Measurements from ENCODE around the gene RPS16. TPM values are rescaled to one million over a fixed set of nuclear protein-coding genes. Genes with fewer than 3 reads are reported as not detected.

RPS16 gene
- 1,000 to 10,000 TPM in 3 of 4 donors, 100 to 1,000 TPM in 1; 718 to 1,665 (median 1,335) TPM for total RNA-seq

GRCh38 chr19:39435499-39436349, at the start of gene RPS16:
Gene RPS16 (minus strand): TSS chr19:39435949. CDS start chr19:39435895, 54 bp downstream.
- H3K27me3 ChIP-seq: no peaks in the 10 kb centered on the region
- in situ Hi-C loops (cut with MboI; ENCODE audit: low pct_ligation_motif_present in 1 of 4, low pct_unique_long_range_greater_than_20kb in 1 of 4, low sequenced_read_pairs in 3 of 4) (loop anchor here in 1 of 4 donors (25.0 kb wide), 1 partner anchor 102 kb away; the partner anchor contains the start of genes EID2 and EID2B), intact Hi-C loops (cut with DNase I; ENCODE audit: low total_unique reads) (no loop called here)
- H3K9me3 ChIP-seq: no peaks in the 10 kb centered on the region
- peaks cover 0 to 26% (median 10%) of the 10 kb centered on the region in 4 donors for H3K36me3 ChIP-seq
- peak within 1 kb of the TSS; percentile 90 to 97 (median 92) for H3K27ac ChIP-seq
- peaks cover 20 to 38% (median 31%) of the 10 kb centered on the region in 4 donors for H3K4me1 ChIP-seq
- WGBS, 2 donors (ENCODE audit: low coverage in 1 of 2): 0 to 1% methylated on average over 13 to 54 of the region's 61 CpGs
- peak; percentile 99 for DNase-seq
- H3K4me3 ChIP-seq: peak within 1 kb of the TSS; percentile 87 to 99 (median 90)
- TF ChIP-seq CTCF (IDR thresholded peaks at IDR 0.05) (no peak), POLR2AphosphoS5 (IDR thresholded peaks at IDR 0.05) (peak; percentile 99 to 100 (median 99)), POLR2A (IDR thresholded peaks at IDR 0.05) (peak; percentile 99), EP300 (IDR thresholded peaks at IDR 0.05; ENCODE audit: low read depth) (no peak)

GRCh38 chr19:39483141-39483540, 47.4 kb upstream of the RPS16 start:
- H3K36me3 ChIP-seq: peaks cover 0 to 3% (median 1%) of the 10 kb centered on the region in 4 donors
- no peaks in the 10 kb centered on the region for H3K9me3 ChIP-seq
- no peak overlapping the region for H3K27ac ChIP-seq
- in situ Hi-C loops (cut with MboI; ENCODE audit: low pct_ligation_motif_present in 1 of 4, low pct_unique_long_range_greater_than_20kb in 1 of 4, low sequenced_read_pairs in 3 of 4) (no loop called here), intact Hi-C loops (cut with DNase I; ENCODE audit: low total_unique reads) (no loop called here)
- TF ChIP-seq CTCF (IDR thresholded peaks at IDR 0.05) (no peak), POLR2A (IDR thresholded peaks at IDR 0.05) (no peak), EP300 (IDR thresholded peaks at IDR 0.05; ENCODE audit: low read depth) (no peak), POLR2AphosphoS5 (IDR thresholded peaks at IDR 0.05) (no peak)
- WGBS, 2 donors (ENCODE audit: low coverage in 1 of 2): 74 to 86% methylated on average over 2 to 6 of the region's 6 CpGs
- DNase-seq: no peak
- no peak overlapping the region for H3K4me3 ChIP-seq
- H3K27me3 ChIP-seq: no peaks in the 10 kb centered on the region
- H3K4me1 ChIP-seq: peaks cover 7 to 17% (median 16%) of the 10 kb centered on the region in 4 donors

GRCh38 chr19:39481676-39482075, 45.9 kb upstream of the RPS16 start:
- WGBS, 2 donors (ENCODE audit: low coverage in 1 of 2): 50 to 71% methylated on average over 1 to 11 of the region's 11 CpGs
- DNase-seq: no peak
- H3K9me3 ChIP-seq: no peaks in the 10 kb centered on the region
- no peaks in the 10 kb centered on the region for H3K36me3 ChIP-seq
- in situ Hi-C loops (cut with MboI; ENCODE audit: low pct_ligation_motif_present in 1 of 4, low pct_unique_long_range_greater_than_20kb in 1 of 4, low sequenced_read_pairs in 3 of 4): no loop called here
- intact Hi-C loops (cut with DNase I; ENCODE audit: low total_unique reads): no loop called here
- H3K4me3 ChIP-seq: peak overlapping the region; percentile 78 to 97 (median 88)
- TF ChIP-seq CTCF (IDR thresholded peaks at IDR 0.05) (no peak), EP300 (IDR thresholded peaks at IDR 0.05; ENCODE audit: low read depth) (no peak), POLR2A (IDR thresholded peaks at IDR 0.05) (no peak), POLR2AphosphoS5 (IDR thresholded peaks at IDR 0.05) (no peak)
- H3K4me1 ChIP-seq: peaks cover 7 to 17% (median 16%) of the 10 kb centered on the region in 4 donors
- peak overlapping the region in 1 of 4 donors; percentile 86 for H3K27ac ChIP-seq
- H3K27me3 ChIP-seq: no peaks in the 10 kb centered on the region

GRCh38 chr19:39481229-39481545, 45.4 kb upstream of the RPS16 start:
- TF ChIP-seq POLR2A (IDR thresholded peaks at IDR 0.05) (no peak), EP300 (IDR thresholded peaks at IDR 0.05; ENCODE audit: low read depth) (no peak)
- DNase-seq: no peak
- H3K4me1 ChIP-seq: peaks cover 7 to 17% (median 16%) of the 10 kb centered on the region in 4 donors
- H3K9me3 ChIP-seq: no peaks in the 10 kb centered on the region
- intact Hi-C loops (cut with DNase I; ENCODE audit: low total_unique reads): no loop called here
- peak overlapping the region; percentile 78 to 97 (median 88) for H3K4me3 ChIP-seq
- WGBS, 2 donors (ENCODE audit: low coverage in 1 of 2): 0 to 3% methylated on average over 5 to 12 of the region's 12 CpGs
- in situ Hi-C loops (cut with MboI; ENCODE audit: low pct_ligation_motif_present in 1 of 4, low pct_unique_long_range_greater_than_20kb in 1 of 4, low sequenced_read_pairs in 3 of 4): no loop called here
- peak overlapping the region; percentile 80 to 89 (median 85) for H3K27ac ChIP-seq
- peaks cover 0 to 2% (median 0%) of the 10 kb centered on the region in 4 donors for H3K36me3 ChIP-seq
- no peaks in the 10 kb centered on the region for H3K27me3 ChIP-seq
